WI38 (cell line): ENCODE results near the gene PTDSS2.

ENCODE experiments used
- H3K4me3 ChIP-seq: 2 replicates; pipeline ENCODE4 v1.5.1; 2011; ENCODE audit warnings: low read depth, mild to moderate bottlenecking, control low read depth, low read length
- TF ChIP-seq, protein P1 (sequence below): IDR thresholded peaks from 2 replicates; pipeline ENCODE4 v1.5.1; 2012; ENCODE audit warnings: low read depth, mild to moderate bottlenecking, control low read depth, low read length

The PTDSS2 gene

GRCh38 chr11:412641-413119 lies 37.4 kb upstream of the PTDSS2 start:
- TF ChIP-seq, protein P1, sequence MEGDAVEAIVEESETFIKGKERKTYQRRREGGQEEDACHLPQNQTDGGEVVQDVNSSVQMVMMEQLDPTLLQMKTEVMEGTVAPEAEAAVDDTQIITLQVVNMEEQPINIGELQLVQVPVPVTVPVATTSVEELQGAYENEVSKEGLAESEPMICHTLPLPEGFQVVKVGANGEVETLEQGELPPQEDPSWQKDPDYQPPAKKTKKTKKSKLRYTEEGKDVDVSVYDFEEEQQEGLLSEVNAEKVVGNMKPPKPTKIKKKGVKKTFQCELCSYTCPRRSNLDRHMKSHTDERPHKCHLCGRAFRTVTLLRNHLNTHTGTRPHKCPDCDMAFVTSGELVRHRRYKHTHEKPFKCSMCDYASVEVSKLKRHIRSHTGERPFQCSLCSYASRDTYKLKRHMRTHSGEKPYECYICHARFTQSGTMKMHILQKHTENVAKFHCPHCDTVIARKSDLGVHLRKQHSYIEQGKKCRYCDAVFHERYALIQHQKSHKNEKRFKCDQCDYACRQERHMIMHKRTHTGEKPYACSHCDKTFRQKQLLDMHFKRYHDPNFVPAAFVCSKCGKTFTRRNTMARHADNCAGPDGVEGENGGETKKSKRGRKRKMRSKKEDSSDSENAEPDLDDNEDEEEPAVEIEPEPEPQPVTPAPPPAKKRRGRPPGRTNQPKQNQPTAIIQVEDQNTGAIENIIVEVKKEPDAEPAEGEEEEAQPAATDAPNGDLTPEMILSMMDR, result no peak
- H3K4me3 ChIP-seq, result no peak overlapping the region

DNA sequence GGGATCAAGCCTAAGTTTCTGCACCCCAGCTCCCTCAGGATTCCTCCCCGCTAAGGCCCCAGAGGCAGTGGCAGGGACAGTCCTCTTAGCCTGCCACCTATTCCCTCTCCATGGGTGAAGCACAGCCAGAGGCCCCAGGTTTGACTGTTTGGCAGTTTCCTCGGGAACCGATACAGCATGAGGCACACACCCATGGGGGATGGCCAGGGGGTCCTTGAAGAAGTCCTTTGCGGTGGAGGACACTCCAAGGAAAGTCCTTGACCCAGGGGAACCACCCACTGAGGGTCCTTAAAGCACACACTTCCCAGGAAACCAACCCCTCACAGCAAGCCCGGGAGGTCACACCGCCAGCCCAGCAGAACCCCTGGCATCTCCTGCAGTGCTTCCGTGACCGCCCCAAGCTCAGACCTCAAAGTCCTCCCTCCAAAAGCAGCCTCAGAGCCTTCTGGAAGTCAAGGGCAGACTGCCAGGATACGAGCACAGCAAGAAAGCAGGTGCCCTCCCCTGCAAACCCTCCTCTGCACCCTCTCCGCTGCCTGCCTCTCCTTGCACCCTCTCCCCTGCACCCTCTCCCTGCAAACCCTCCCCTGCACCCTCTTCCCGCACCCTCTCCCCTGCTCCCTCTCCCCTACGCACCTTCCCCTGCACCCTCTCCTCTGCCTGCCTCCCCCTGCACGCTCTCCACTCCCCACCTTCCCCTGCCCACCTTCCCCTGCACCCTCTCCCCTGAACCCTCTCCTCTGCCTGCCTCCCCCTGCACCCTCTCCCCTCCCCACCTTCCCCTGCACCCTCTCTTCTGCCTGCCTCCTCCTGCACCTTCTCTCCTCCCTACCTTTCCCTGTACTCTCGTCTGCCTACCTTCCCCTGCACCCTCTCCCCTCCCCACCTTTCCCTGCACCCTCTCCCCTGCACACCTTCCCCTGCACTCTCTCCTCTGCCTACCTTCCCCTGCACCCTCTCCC lies 36.7 kb upstream of the PTDSS2 start:
- TF ChIP-seq, protein P1, result no peak
- no peak overlapping the region for H3K4me3 ChIP-seq

- TF ChIP-seq, protein P1, result no peak
Measured at GRCh38 chr11:414318-414857, 35.7 kb upstream of the PTDSS2 start.

DNA sequence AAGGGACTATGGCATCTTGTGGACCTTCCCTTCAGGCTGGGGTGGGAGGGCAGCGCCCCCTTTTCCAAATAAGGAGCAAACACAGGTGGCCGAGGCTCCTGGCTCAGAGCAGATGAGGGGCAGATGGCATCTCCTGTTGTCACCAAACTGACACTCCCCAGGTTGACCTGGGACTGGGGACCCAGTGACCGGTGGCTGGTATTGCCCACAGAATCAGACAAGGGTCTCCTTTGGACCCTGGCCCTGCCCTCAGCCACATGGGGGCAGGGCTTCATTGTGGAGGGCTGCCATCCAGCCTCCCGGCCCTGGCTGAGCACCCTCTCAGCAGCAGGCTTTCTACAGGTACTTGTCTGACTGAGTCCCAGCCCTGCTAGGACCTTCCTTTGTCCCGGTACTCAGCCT lies 34.4 kb upstream of the PTDSS2 start:
- no peak overlapping the region for H3K4me3 ChIP-seq

More at GRCh38 chr11:414318-414857, 35.7 kb upstream of the PTDSS2 start:
- no peak overlapping the region for H3K4me3 ChIP-seq

DNA sequence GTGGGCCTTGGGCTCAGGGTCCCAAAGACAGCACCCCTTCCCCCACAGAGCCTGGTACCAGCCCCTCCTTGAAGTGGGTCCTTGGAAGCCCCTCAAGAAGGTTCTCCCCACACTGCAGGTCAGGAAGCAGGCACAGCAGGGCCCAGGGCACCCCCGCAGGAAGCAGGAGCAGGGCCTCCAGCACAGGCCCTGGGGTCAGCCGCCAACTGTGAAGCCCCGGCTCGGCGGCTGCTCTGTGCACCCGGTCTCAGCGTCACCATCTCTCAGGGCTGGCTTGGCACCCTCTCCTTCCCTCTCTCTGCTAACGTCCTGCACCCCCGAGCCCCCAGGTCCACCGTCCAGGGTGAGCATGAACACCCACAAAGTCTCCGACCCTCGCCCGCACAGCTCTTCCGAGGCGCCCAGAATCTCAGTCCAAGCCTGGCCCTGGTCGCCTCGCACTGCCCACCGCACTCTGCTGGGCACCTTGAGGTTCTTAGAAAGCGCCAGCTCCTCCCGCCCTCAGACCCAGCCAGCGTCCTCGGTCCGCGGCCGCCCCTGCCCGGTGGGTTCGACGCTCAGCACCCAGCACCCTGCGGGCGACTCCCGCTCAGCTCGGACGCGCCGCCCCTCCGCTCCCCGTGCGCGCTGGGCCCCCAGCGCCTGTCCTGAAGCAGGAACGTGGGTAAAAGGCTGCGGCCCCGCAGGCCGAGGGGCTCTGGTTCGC lies 33.9 kb upstream of the PTDSS2 start:
- TF ChIP-seq, protein P1, result no peak
- H3K4me3 ChIP-seq, result peak overlapping the region; percentile 50; the same call in 1 of the 2 replicates

More for the DNA sequence above, 34.4 kb upstream of the PTDSS2 start:
- TF ChIP-seq, protein P1, result no peak

DNA sequence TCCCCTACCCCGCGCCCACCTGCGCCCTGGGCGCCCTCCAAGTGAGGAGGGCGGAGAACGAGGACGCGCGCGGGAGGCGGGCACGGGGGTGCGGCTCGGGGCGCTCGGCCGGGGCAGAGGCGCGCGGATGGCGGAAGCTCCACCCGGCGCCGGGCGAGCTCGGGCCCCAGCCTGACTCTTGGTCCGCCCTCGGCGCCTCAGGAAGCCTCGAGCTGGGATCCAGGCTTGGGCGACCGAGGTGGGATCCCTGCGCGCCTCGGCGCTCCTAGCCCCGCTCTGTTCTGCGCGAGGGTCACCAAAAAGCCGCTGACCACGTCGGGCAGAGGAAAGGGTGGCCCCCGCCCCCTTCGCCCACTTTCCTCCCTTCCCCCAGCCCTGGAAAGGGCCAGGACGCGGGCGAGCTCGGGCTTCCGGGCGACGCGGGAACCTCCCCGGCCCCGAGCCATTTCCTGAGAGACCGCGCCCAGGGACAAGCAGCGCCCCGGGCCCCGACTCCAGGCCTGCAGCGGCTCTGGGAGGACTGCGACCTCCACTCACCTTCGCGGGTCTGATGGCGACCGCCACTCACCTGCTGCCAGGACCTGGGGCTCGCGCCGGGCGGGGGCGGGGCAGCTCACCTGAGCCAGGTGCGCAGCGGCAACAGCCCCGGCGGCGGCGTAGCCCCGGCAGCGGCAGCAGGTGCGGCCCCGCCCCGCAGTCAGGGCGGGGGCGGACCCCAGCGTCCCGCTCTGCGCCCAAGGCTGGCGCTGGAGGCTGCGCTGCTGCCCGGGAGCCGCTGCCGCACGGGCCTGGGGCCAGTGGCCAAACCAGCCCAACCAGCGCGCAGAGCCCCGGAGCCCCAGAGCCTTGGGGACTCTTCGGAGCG lies 33.1 kb upstream of the PTDSS2 start:
- H3K4me3 ChIP-seq, result peak overlapping the region; percentile 50

More for the DNA sequence above, 33.1 kb upstream of the PTDSS2 start:
- TF ChIP-seq, protein P1, result no peak
